Heart right ventricle (tissue), 16 donors: ENCODE data around the gene SOX18. TPM values are rescaled to one million over a fixed set of nuclear protein-coding genes. Genes with fewer than 3 reads are reported as not detected.

Source experiments
- ATAC-seq, 8 donors: fragments of 200-7000 bp; cut with Tn5 transposase; one replicate each; pipeline ENCODE4 v1.9.1; 2020; ENCODE audit warnings: mild to moderate bottlenecking in 8 of 8, moderate library complexity in 8 of 8, moderate number of reproducible peaks in 1 of 8
- DNase-seq, 2 donors: peaks; one replicate each; pipeline ENCODE4 v3.0.0-alpha.2; 2020
- H3K27ac ChIP-seq, 10 donors: fragments of 200-600 bp; sonication (generic) in 2 of 10; one replicate each; pipeline versions ENCODE4 v1.5.0 to v1.8.0; 2020 to 2022; ENCODE audit warnings: mild to moderate bottlenecking in 3 of 10
- H3K27me3 ChIP-seq, 7 donors: fragments of 200-600 bp; one replicate each; pipeline ENCODE4 v1.8.0; 2021 to 2022; ENCODE audit warnings: mild to moderate bottlenecking in 2 of 7
- H3K36me3 ChIP-seq, 9 donors: fragments of 200-600 bp; sonication (generic) in 1 of 9; one replicate each; pipeline versions ENCODE4 v1.5.0 to v1.8.0; 2020 to 2022; ENCODE audit warnings: mild to moderate bottlenecking in 2 of 9
- H3K4me1 ChIP-seq, 9 donors: fragments of 200-600 bp; sonication (generic) in 1 of 9; one replicate each; pipeline versions ENCODE4 v1.5.0 to v1.8.0; 2020 to 2022; ENCODE audit warnings: mild to moderate bottlenecking in 4 of 9
- H3K4me3 ChIP-seq, 10 donors: fragments of 200-600 bp; sonication (generic) in 2 of 10; one replicate each; pipeline versions ENCODE4 v1.5.0 to v1.8.0; 2020 to 2022; ENCODE audit warnings: mild to moderate bottlenecking in 7 of 10, moderate library complexity in 2 of 10
- H3K9me3 ChIP-seq, 11 donors: fragments of 200-600 bp in 10 of 11; sonication (generic) in 2 of 11; one replicate each; pipeline versions ENCODE4 v1.5.0 to v1.8.0; 2013 to 2022; ENCODE audit warnings: mild to moderate bottlenecking in 2 of 11, control low read depth in 1 of 11, moderate library complexity in 1 of 11
- WGBS, 2 donors: extraction: QIAGEN DNeasy Blood & Tissue Kit; methylation state at CpG; one replicate each; pipeline ENCODE4 v1.1.7; 2013; ENCODE audit warnings: inconsistent platforms in 1 of 2; 5-methylcytosine and 5-hydroxymethylcytosine counted together
- intact Hi-C, 10 donors: fragments of 100-400 bp; cut with DNase I; formaldehyde crosslinking; loops; one replicate each; pipeline versions ENCODE4 v1.11.1 to v1.14.2; 2022
- microRNA-seq, 2 donors: library from miRNA; unstranded; fragments of <30 nt; microRNA quantifications; one replicate each; pipeline ENCODE4 v1.2.0, GENCODE V29; 2021
- polyA plus RNA-seq, 2 donors: library from polyadenylated mRNA; stranded (reverse); fragments of 200-250 nt; gene quantifications; one replicate each; pipeline ENCODE4 v1.2.3, GENCODE V29; 2013
- total RNA-seq, 10 donors: library from RNA; stranded (reverse); fragmentation: NEBNext Ultra II Directional in 3 of 10; extraction: Animal tissue kit (Norgen Biotek cat#: 25700) in 3 of 10; gene quantifications; one replicate each; pipeline versions ENCODE4 v1.2.1 to v1.2.4, GENCODE V29; 2021 to 2023
- TF ChIP-seq, protein P1 (sequence below), 9 donors: fragments of 200-600 bp; sonication (generic) in 2 of 9; IDR thresholded peaks; one replicate each; pipeline versions ENCODE4 v1.5.0 to v1.8.0; 2021 to 2022; ENCODE audit warnings: antibody characterized with exemption in 9 of 9, mild to moderate bottlenecking in 5 of 9, moderate library complexity in 1 of 9
- donor health status: Arrhythmogenic right ventricular cardiomyopathy.
- donor health status: ischemic (EF 13 %, LVEDD 7.1; RV severe dilation, severe dysfunction).
- donor health status: healthy with polysubstance abuse.
- donor health status: DM: no; HTN: yes; CAD: no.
- donor health status: DM: no; HTN: no; CAD: no.
- donor health status: ischemic (EF 25% LVEDD 6.9; RV normal size, moderate dysfunction).
- donor health status: ischemic (EF 25% LVEDD 5.7; RV mildly dilated, moderate dysfunction).
- donor health status: healthy.
- donor health status: DM: yes; HTN: yes; CAD: no.
- donor health status: Ischemic cardiomyopathy.
- donor health status: ischemic (EF 35%, LVEDD 5.7; RV mildly dilated, moderate dysfunction).
- donor health status: nonischemic (EF 11% LVEDD 7.7; RV severe dilation, severe dysfunction).
- donor health status: DM: yes; HTN: yes; CAD: no.
- donor health status: PGD.
- donor health status: ischemic (EF 29% LVEDD 5.4; RV normal size, mild dysfunction).
- donor health status: nonischemic (EF 23%, LVEDD 6.1; RV moderate dilation, normal function).

Gene SOX18
- total and polyA plus RNA-seq, 12 donors: 23.5 to 129 (median 51.9) TPM

DNA sequence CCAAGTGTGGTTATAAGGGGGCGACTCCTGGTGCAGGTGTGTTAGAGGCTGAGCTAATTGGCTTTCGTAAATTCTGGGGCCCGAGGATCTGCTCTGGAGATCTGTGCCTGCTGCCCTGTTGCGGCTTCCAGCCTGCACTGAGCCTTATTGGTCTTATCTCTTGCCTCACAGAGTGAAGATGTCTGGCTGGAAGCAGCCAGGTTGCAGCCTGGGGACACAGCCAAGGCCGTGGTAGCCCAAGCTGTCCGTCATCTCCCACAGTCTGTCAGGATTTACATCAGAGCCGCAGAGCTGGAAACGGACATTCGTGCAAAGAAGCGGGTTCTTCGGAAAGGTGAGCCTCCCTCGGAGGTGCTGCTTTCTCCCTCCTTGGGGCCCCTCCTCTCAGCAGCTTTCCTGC is 48.5 kb downstream of the SOX18 start:
- Histone ChIP-seq H3K4me3 (no peak overlapping the region), H3K36me3 (peaks cover 0 to 100% (median 67%) of the 10 kb centered on the region in 9 donors), H3K4me1 (peaks cover 0 to 27% (median 0%) of the 10 kb centered on the region in 9 donors), H3K27ac (no peak overlapping the region), H3K27me3 (no peaks in the 10 kb centered on the region), H3K9me3 (no peaks in the 10 kb centered on the region)
- no peak for ATAC-seq
- 81 to 86% methylated on average over 12 of the region's 12 CpGs for WGBS, 2 donors
- TF ChIP-seq, protein P1, sequence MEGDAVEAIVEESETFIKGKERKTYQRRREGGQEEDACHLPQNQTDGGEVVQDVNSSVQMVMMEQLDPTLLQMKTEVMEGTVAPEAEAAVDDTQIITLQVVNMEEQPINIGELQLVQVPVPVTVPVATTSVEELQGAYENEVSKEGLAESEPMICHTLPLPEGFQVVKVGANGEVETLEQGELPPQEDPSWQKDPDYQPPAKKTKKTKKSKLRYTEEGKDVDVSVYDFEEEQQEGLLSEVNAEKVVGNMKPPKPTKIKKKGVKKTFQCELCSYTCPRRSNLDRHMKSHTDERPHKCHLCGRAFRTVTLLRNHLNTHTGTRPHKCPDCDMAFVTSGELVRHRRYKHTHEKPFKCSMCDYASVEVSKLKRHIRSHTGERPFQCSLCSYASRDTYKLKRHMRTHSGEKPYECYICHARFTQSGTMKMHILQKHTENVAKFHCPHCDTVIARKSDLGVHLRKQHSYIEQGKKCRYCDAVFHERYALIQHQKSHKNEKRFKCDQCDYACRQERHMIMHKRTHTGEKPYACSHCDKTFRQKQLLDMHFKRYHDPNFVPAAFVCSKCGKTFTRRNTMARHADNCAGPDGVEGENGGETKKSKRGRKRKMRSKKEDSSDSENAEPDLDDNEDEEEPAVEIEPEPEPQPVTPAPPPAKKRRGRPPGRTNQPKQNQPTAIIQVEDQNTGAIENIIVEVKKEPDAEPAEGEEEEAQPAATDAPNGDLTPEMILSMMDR (IDR thresholded peaks at IDR 0.05): no peak
- DNase-seq: no peak
- intact Hi-C loops: no loop called here

Small RNAs within 50 kb of the gene (microRNA-seq; reads per million reads assigned to microRNA genes)
- 0 reads per million in 2 donors for gene MIR6813

Other genes starting within 250 kb of the SOX18 start
- 10 to 100 TPM; 10.2 to 25.4 (median 14.7) TPM for gene ZBTB46, start 218.4 kb downstream of the SOX18 start, total RNA-seq
- gene ZBTB46, start 218.4 kb downstream of the SOX18 start, polyA plus RNA-seq: 10 to 100 TPM in 1 of 2 donors, 1 to 10 TPM in 1; 5.6 to 10.3 TPM
- not detected for gene ABHD16B, start 188.1 kb downstream of the SOX18 start, total RNA-seq
- under 1 TPM; 0.32 to 0.59 TPM for gene ABHD16B, start 188.1 kb downstream of the SOX18 start, polyA plus RNA-seq
- gene TPD52L2, start 184.4 kb downstream of the SOX18 start, total RNA-seq: 10 to 100 TPM; 60.1 to 83.0 (median 72.8) TPM
- 100 to 1,000 TPM in 1 of 2 donors, 10 to 100 TPM in 1; 50.6 to 119 TPM for gene TPD52L2, start 184.4 kb downstream of the SOX18 start, polyA plus RNA-seq
- 10 to 100 TPM; 32.8 to 52.2 (median 38.5) TPM for gene DNAJC5, start 154.5 kb downstream of the SOX18 start, total RNA-seq
- gene DNAJC5, start 154.5 kb downstream of the SOX18 start, polyA plus RNA-seq: 10 to 100 TPM; 19.5 to 23.8 TPM
- 10 to 100 TPM; 27.3 to 70.4 (median 39.0) TPM for gene UCKL1, start 93.2 kb downstream of the SOX18 start, total RNA-seq
- gene UCKL1, start 93.2 kb downstream of the SOX18 start, polyA plus RNA-seq: 100 to 1,000 TPM in 1 of 2 donors, 10 to 100 TPM in 1; 36.3 to 130 TPM
- 10 to 100 TPM; 11.1 to 14.8 (median 13.7) TPM for gene ZNF512B, start 79.7 kb downstream of the SOX18 start, total RNA-seq
- 10 to 100 TPM in 1 of 2 donors, 1 to 10 TPM in 1; 4.6 to 11.8 TPM for gene ZNF512B, start 79.7 kb downstream of the SOX18 start, polyA plus RNA-seq
- 1 to 10 TPM; 3.4 to 8.4 (median 4.0) TPM for gene SAMD10, start 70.0 kb downstream of the SOX18 start, total RNA-seq
- gene SAMD10, start 70.0 kb downstream of the SOX18 start, polyA plus RNA-seq: 1 to 10 TPM; 3.9 to 8.8 TPM
- 10 to 100 TPM; 43.8 to 53.6 (median 48.1) TPM for gene PRPF6, start 68.5 kb downstream of the SOX18 start, total RNA-seq
- gene PRPF6, start 68.5 kb downstream of the SOX18 start, polyA plus RNA-seq: 10 to 100 TPM; 27.8 to 48.4 TPM
- gene C20orf204, start 13.5 kb downstream of the SOX18 start, total RNA-seq: under 1 TPM; 0.11 to 0.86 (median 0.39) TPM
- under 1 TPM; 0.49 to 0.88 TPM for gene C20orf204, start 13.5 kb downstream of the SOX18 start, polyA plus RNA-seq
- 10 to 100 TPM; 40.8 to 51.0 (median 44.9) TPM for gene TCEA2, start 13.6 kb upstream of the SOX18 start, total RNA-seq
- gene TCEA2, start 13.6 kb upstream of the SOX18 start, polyA plus RNA-seq: 10 to 100 TPM; 35.0 to 54.9 TPM
- gene RGS19, start 29.9 kb upstream of the SOX18 start, total RNA-seq: 10 to 100 TPM in 1 of 10 donors, 1 to 10 TPM in 9; 1.8 to 13.1 (median 3.3) TPM
- 1 to 10 TPM; 4.5 to 6.4 TPM for gene RGS19, start 29.9 kb upstream of the SOX18 start, polyA plus RNA-seq
- 1 to 10 TPM in 1 of 10 donors, under 1 TPM in 9; 0.27 to 1.3 (median 0.42) TPM for gene OPRL1, start 30.4 kb upstream of the SOX18 start, total RNA-seq
- under 1 TPM; 0.19 to 0.29 TPM for gene OPRL1, start 30.4 kb upstream of the SOX18 start, polyA plus RNA-seq
- gene LKAAEAR1, start 34.8 kb upstream of the SOX18 start, total RNA-seq: not detected
- gene LKAAEAR1, start 34.8 kb upstream of the SOX18 start, polyA plus RNA-seq: under 1 TPM in 1 of 2 donors, not detected in 1; 0.12 TPM
- gene NPBWR2, start 57.9 kb upstream of the SOX18 start, total RNA-seq: not detected
- not detected for gene NPBWR2, start 57.9 kb upstream of the SOX18 start, polyA plus RNA-seq
- gene MYT1, start 114.8 kb upstream of the SOX18 start, total RNA-seq: under 1 TPM in 9 of 10 donors, not detected in 1; 0.05 to 0.35 (median 0.11) TPM
- under 1 TPM; 0.01 to 0.15 TPM for gene MYT1, start 114.8 kb upstream of the SOX18 start, polyA plus RNA-seq
- 10 to 100 TPM; 56.2 to 83.5 (median 69.4) TPM for gene PCMTD2, start 206.1 kb upstream of the SOX18 start, total RNA-seq
- 10 to 100 TPM; 11.7 to 68.4 TPM for gene PCMTD2, start 206.1 kb upstream of the SOX18 start, polyA plus RNA-seq